OCI-LY7 (cell line): ENCODE results near the gene WDR82.

Experiments
- EZH2phosphoT487 ChIP-seq: fragments of 200-600 bp; sonication (generic); IDR thresholded peaks from 2 replicates; pipeline ENCODE4 v1.6.1; 2018; ENCODE audit warnings: low read depth, borderline replicate concordance, mild to moderate bottlenecking, mixed run types, antibody characterized with exemption, low read length, moderate library complexity, mixed read lengths
- TF ChIP-seq, protein P1 (sequence below): fragments of 200-600 bp; sonication (generic); conservative IDR thresholded peaks from 2 replicates; pipeline ENCODE4 v1.5.1; 2014; ENCODE audit warnings: mild to moderate bottlenecking, antibody characterized with exemption, low read length, moderate library complexity, mixed read lengths

DNA sequence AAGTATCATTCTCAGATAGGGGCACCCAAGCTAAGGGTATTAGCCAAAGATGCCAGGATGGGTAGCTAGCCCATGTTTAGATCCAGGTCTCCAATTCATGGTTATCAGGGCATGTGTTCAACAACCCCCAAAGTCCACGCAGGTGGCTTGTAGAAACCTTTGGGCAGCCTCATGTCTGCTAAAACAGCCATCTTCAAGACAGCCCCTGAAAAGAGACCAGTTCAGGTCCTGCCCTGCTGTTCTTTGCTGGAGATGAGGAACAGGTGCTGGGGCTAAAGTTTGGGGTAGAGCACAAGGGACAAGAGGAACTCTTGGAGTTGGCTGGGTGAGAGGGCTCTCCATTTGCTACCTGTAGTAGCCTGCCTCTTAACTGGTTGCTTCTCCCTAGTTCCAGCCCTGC is 28.3 kb downstream of the WDR82 start:
- TF ChIP-seq, protein P1, sequence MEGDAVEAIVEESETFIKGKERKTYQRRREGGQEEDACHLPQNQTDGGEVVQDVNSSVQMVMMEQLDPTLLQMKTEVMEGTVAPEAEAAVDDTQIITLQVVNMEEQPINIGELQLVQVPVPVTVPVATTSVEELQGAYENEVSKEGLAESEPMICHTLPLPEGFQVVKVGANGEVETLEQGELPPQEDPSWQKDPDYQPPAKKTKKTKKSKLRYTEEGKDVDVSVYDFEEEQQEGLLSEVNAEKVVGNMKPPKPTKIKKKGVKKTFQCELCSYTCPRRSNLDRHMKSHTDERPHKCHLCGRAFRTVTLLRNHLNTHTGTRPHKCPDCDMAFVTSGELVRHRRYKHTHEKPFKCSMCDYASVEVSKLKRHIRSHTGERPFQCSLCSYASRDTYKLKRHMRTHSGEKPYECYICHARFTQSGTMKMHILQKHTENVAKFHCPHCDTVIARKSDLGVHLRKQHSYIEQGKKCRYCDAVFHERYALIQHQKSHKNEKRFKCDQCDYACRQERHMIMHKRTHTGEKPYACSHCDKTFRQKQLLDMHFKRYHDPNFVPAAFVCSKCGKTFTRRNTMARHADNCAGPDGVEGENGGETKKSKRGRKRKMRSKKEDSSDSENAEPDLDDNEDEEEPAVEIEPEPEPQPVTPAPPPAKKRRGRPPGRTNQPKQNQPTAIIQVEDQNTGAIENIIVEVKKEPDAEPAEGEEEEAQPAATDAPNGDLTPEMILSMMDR: no peak
- no peak for TF ChIP-seq EZH2phosphoT487
